Heart left ventricle (tissue), 16 donors: ENCODE measurements around the gene SLC9A4. TPM values are rescaled to one million over a fixed set of nuclear protein-coding genes. Genes with fewer than 3 reads are reported as not detected.

ENCODE experiments used
- ATAC-seq, 4 donors: fragments of 200-7000 bp; cut with Tn5 transposase; one replicate each; pipeline ENCODE4 v1.9.1; 2020 to 2022; ENCODE audit warnings: moderate library complexity in 4 of 4, mild to moderate bottlenecking in 3 of 4, moderate number of reproducible peaks in 1 of 4
- DNase-seq, 5 donors: peaks; one replicate each; pipeline ENCODE4 v3.0.0-alpha.2; 2020
- H3K27ac ChIP-seq, 12 donors: fragments of 200-600 bp; sonication (generic) in 4 of 12; one replicate each; pipeline versions ENCODE4 v1.5.0 to v1.8.0; 2016 to 2022; ENCODE audit warnings: mild to moderate bottlenecking in 2 of 12
- H3K27me3 ChIP-seq, 9 donors: fragments of 200-600 bp; sonication (generic) in 2 of 9; one replicate each; pipeline versions ENCODE4 v1.5.1 to v1.8.0; 2016 to 2022; ENCODE audit warnings: mild to moderate bottlenecking in 3 of 9
- H3K36me3 ChIP-seq, 9 donors: fragments of 200-600 bp; sonication (generic) in 2 of 9; one replicate each; pipeline versions ENCODE4 v1.5.0 to v1.8.0; 2018 to 2022; ENCODE audit warnings: mild to moderate bottlenecking in 2 of 9
- H3K4me1 ChIP-seq, 12 donors: fragments of 200-600 bp; sonication (generic) in 4 of 12; one replicate each; pipeline versions ENCODE4 v1.5.0 to v1.8.0; 2016 to 2022; ENCODE audit warnings: mild to moderate bottlenecking in 3 of 12
- H3K4me3 ChIP-seq, 12 donors: fragments of 200-600 bp; sonication (generic) in 4 of 12; one replicate each; pipeline versions ENCODE4 v1.5.0 to v1.8.0; 2017 to 2022; ENCODE audit warnings: mild to moderate bottlenecking in 9 of 12, moderate library complexity in 4 of 12
- H3K9me3 ChIP-seq, 12 donors: fragments of 200-600 bp; sonication (generic) in 4 of 12; one replicate each; pipeline versions ENCODE4 v1.5.0 to v1.8.0; 2016 to 2022; ENCODE audit warnings: mild to moderate bottlenecking in 1 of 12
- POLR2A ChIP-seq, 2 donors: fragments of 450-650 bp; IDR thresholded peaks; one replicate each; pipeline ENCODE4 v1.6.1; 2017; ENCODE audit warnings: antibody characterized with exemption in 2 of 2, mild to moderate bottlenecking in 2 of 2, moderate library complexity in 2 of 2
- WGBS, 4 donors: extraction: QIAGEN DNeasy Blood & Tissue Kit in 2 of 4; methylation state at CpG; one replicate each; pipeline versions ENCODE4 v1.1.5 to v1.1.7; 2013 to 2018; 5-methylcytosine and 5-hydroxymethylcytosine counted together
- intact Hi-C, 10 donors: fragments of 100-400 bp; cut with DNase I; formaldehyde crosslinking; loops; one replicate each; pipeline versions ENCODE4 v1.11.1 to v1.14.2; 2022
- polyA plus RNA-seq, 2 donors: library from polyadenylated mRNA; stranded (reverse); fragments of 200-250 nt; gene quantifications; one replicate each; pipeline ENCODE4 v1.2.3, GENCODE V29; 2013
- total RNA-seq, 9 donors: library from RNA; depleted of rRNA in 2 of 9; stranded (reverse); fragments of >200 nt in 2 of 9; fragmentation: NEBNext Ultra II Directional in 3 of 9; extraction: Animal tissue kit (Norgen Biotek cat#: 25700) in 3 of 9; gene quantifications; one replicate each; pipeline versions ENCODE4 v1.1.0 to v1.2.4, GENCODE V29; 2016 to 2023
- TF ChIP-seq, protein P1 (sequence below), 12 donors: fragments of 200-600 bp; sonication (generic) in 4 of 12; IDR thresholded peaks; one replicate each; pipeline versions ENCODE4 v1.5.0 to v1.8.0; 2018 to 2022; ENCODE audit warnings: antibody characterized with exemption in 12 of 12, mild to moderate bottlenecking in 5 of 12
- donor health status: ischemic (EF 13 %, LVEDD 7.1; RV severe dilation, severe dysfunction).
- donor health status: healthy with polysubstance abuse.
- donor health status: DM: no; HTN: yes; CAD: no.
- donor health status: DM: no; HTN: no; CAD: no.
- donor health status: ischemic (EF 25% LVEDD 6.9; RV normal size, moderate dysfunction).
- donor health status: ischemic (EF 25% LVEDD 5.7; RV mildly dilated, moderate dysfunction).
- donor health status: healthy.
- donor health status: DM: yes; HTN: yes; CAD: no.
- donor health status: ischemic (EF 35%, LVEDD 5.7; RV mildly dilated, moderate dysfunction).
- donor health status: nonischemic (EF 11% LVEDD 7.7; RV severe dilation, severe dysfunction).
- donor health status: DM: yes; HTN: yes; CAD: no.
- donor health status: PGD.
- donor health status: ischemic (EF 29% LVEDD 5.4; RV normal size, mild dysfunction).
- donor health status: nonischemic (EF 23%, LVEDD 6.1; RV moderate dilation, normal function).

SLC9A4 gene
- total and polyA plus RNA-seq, 11 donors, result not detected

DNA sequence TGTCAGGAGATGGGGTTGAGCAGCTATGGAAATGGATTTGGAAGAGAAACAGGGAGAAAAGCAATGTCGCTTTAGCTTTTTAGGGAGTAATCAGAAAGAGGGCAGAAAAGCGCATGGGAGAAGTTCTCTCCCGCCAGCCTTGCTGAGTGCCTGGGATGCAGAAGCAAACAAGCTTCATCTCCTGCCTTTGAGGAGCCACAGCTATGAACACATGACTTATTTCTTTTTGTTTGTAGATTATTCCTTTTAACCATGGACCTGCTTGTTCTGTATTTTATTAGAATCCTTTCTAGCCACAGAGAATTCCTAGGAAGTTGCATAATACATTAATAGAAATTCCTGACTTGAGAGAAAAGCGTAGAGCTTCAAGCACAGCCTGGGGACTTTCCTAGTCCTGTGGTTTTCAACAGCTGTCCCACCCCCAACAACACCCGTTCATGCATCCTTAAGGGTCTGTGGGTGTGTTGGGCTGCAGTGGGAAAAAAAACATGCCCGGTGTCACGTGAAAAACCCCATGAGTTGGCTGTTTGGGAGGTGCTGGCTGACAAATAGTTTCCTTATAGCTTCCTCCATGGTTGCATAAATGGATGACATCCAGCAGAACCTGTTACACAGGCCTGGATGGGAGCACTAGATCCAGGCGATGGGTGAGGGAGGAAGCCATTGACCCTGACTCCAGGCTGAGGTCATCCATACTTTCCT is 14.9 kb downstream of the SLC9A4 start:
- no peak for ATAC-seq
- DNase-seq, result no peak
- Histone ChIP-seq H3K27ac (no peak overlapping the region), H3K4me3 (no peak overlapping the region), H3K4me1 (no peaks in the 10 kb centered on the region), H3K36me3 (no peaks in the 10 kb centered on the region), H3K9me3 (peaks cover 0 to 2% (median 0%) of the 10 kb centered on the region in 12 donors), H3K27me3 (peaks cover 0 to 18% (median 2%) of the 10 kb centered on the region in 9 donors)
- intact Hi-C loops, result no loop called here
- WGBS, 4 donors, result 63 to 66% (median 65%) methylated on average over 8 of the region's 8 CpGs
- TF ChIP-seq, protein P1, sequence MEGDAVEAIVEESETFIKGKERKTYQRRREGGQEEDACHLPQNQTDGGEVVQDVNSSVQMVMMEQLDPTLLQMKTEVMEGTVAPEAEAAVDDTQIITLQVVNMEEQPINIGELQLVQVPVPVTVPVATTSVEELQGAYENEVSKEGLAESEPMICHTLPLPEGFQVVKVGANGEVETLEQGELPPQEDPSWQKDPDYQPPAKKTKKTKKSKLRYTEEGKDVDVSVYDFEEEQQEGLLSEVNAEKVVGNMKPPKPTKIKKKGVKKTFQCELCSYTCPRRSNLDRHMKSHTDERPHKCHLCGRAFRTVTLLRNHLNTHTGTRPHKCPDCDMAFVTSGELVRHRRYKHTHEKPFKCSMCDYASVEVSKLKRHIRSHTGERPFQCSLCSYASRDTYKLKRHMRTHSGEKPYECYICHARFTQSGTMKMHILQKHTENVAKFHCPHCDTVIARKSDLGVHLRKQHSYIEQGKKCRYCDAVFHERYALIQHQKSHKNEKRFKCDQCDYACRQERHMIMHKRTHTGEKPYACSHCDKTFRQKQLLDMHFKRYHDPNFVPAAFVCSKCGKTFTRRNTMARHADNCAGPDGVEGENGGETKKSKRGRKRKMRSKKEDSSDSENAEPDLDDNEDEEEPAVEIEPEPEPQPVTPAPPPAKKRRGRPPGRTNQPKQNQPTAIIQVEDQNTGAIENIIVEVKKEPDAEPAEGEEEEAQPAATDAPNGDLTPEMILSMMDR (IDR thresholded peaks at IDR 0.05), result no peak
- no peak for TF ChIP-seq POLR2A (IDR thresholded peaks at IDR 0.05)

DNA sequence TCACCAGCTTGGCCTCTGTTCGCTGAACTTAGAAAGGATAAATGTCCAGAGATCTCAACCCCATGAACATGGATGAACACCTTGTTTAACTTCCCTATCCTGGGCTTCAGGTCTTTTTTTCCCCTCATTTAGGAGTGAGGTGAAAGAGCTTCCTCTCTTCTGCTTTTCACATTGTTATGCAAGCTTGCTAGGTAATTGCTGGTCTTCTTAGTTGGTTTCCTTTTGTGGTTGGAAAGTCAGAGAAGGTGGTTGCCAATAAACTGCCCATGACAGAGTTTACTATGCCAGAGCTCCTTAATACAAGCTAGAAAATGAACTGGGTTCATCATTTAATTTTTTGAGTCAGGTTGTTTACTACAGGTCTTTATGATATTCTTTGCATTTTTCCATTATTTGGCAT is 16.6 kb downstream of the SLC9A4 start:
- H3K4me1 ChIP-seq, result no peaks in the 10 kb centered on the region
- H3K27me3 ChIP-seq, result peaks cover 0 to 18% (median 2%) of the 10 kb centered on the region in 9 donors
- 84 to 93% (median 89%) methylated on average over 1 of the region's 1 CpG for WGBS, 4 donors
- no peaks in the 10 kb centered on the region for H3K36me3 ChIP-seq
- no peak overlapping the region for H3K27ac ChIP-seq
- DNase-seq, result no peak
- no peak for ATAC-seq
- TF ChIP-seq POLR2A (IDR thresholded peaks at IDR 0.05), result no peak
- TF ChIP-seq, protein P1 (IDR thresholded peaks at IDR 0.05), result no peak
- no peak overlapping the region for H3K4me3 ChIP-seq
- peaks cover 0 to 12% (median 0%) of the 10 kb centered on the region in 12 donors for H3K9me3 ChIP-seq
- intact Hi-C loops, result no loop called here

DNA sequence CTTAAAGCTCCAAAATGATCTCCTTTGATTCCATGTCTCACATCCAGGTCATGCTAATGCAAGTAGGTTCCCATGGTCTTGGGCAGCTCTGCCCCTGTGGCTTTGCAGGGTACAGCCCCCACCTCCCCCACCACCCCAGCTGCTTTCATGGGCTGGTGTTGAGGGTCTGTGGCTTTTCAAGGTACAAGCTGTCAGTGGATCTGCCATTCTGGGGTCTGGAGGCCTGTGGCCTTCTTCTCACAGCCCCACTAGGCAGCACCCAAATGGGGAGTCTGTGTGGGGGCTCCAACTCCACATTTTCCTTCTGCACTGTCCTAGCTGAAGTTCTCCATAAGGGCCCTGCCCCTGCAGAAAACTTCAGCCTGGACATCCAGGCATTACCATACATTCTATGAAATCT is 19.0 kb downstream of the SLC9A4 start:
- no peak for DNase-seq
- TF ChIP-seq, protein P1 (IDR thresholded peaks at IDR 0.05), result no peak
- no peak for TF ChIP-seq POLR2A (IDR thresholded peaks at IDR 0.05)
- no peaks in the 10 kb centered on the region for H3K4me1 ChIP-seq
- peaks cover 0 to 12% (median 0%) of the 10 kb centered on the region in 12 donors for H3K9me3 ChIP-seq
- H3K27ac ChIP-seq, result no peak overlapping the region
- peaks cover 0 to 4% (median 0%) of the 10 kb centered on the region in 9 donors for H3K27me3 ChIP-seq
- intact Hi-C loops, result no loop called here
- H3K4me3 ChIP-seq, result no peak overlapping the region
- ATAC-seq, result no peak
- H3K36me3 ChIP-seq, result no peaks in the 10 kb centered on the region

DNA sequence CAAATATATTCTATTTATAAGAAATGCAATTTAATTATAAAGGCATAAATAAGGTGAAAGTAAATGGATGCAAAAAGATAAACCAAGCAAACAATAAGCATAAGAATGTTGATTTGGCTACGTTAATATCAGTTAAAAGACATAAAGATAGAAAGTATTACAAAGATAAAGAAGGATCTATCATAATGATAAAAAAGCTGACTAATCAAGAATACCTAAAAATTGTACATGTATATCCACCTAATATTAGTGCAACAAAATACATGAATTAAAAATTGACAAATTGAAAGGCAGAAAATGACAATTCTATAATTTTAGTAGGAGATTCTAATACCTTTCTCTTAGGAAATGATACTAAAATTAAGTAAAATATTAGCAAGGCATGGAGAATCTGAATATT is 21.5 kb downstream of the SLC9A4 start:
- Histone ChIP-seq H3K27ac (no peak overlapping the region), H3K9me3 (peaks cover 0 to 12% (median 0%) of the 10 kb centered on the region in 12 donors), H3K27me3 (peaks cover 0 to 1% (median 0%) of the 10 kb centered on the region in 9 donors), H3K4me1 (no peaks in the 10 kb centered on the region), H3K4me3 (no peak overlapping the region), H3K36me3 (no peaks in the 10 kb centered on the region)
- ATAC-seq, result no peak
- intact Hi-C loops, result no loop called here
- TF ChIP-seq, protein P1 (IDR thresholded peaks at IDR 0.05), result no peak
- TF ChIP-seq POLR2A (IDR thresholded peaks at IDR 0.05), result no peak
- WGBS, 4 donors, result 71 to 80% (median 73%) methylated on average over 1 of the region's 1 CpG
- no peak for DNase-seq
